Ovary (tissue), 3 donors: Measurements from ENCODE around the gene MRNIP.

Experiments
- EP300 ChIP-seq: sonication (generic); formaldehyde crosslinking; IDR thresholded peaks from one replicate; pipeline ENCODE4 v1.6.1; 2017; ENCODE audit warnings: antibody characterized with exemption
- POLR2A ChIP-seq: fragments of 450-650 bp; IDR thresholded peaks from one replicate; pipeline ENCODE4 v1.6.1; 2017; ENCODE audit warnings: antibody characterized with exemption, mild to moderate bottlenecking, moderate library complexity
- TF ChIP-seq, protein P1 (sequence below), 3 donors: fragments of 450-650 bp in 2 of 3; fragments of 200-600 bp in 1 of 3; IDR thresholded peaks; one replicate each; pipeline versions ENCODE4 v1.5.1 to v1.8.0; 2016 to 2022; ENCODE audit warnings: antibody characterized with exemption in 3 of 3, mild to moderate bottlenecking in 1 of 3
- donor health status: DM: no; HTN: no; CAD: no.

DNA sequence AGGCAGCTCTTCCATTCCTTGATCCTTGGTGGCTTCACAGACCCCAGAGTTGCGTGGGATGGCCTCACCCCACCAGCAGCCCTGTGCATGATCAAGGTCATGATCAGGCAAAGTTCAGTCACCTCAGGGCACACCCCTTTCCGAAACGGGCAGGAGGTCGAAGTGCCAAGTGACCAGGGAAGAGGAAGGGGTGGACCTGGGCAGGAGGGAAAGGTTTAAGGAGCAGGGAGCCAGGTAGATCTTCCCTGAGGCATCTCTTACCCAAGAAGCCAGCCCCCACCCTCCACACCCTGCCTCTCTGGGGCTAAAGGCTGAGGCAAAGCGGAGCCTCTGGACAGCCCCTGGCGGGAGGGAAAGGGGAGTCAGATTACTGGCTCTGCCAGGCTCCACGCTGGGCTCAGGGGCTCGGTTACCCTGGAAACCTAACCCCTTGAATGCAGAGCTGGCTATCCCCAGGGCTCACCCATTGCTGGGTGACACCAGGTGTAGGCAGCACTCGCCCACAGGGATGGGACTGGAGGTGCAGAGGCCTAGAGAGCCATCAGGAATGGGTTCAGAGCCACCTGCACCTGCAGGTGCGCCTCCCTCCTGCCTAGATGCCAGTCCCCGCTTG, 55.6 kb downstream of the MRNIP start:
- TF ChIP-seq, protein P1, sequence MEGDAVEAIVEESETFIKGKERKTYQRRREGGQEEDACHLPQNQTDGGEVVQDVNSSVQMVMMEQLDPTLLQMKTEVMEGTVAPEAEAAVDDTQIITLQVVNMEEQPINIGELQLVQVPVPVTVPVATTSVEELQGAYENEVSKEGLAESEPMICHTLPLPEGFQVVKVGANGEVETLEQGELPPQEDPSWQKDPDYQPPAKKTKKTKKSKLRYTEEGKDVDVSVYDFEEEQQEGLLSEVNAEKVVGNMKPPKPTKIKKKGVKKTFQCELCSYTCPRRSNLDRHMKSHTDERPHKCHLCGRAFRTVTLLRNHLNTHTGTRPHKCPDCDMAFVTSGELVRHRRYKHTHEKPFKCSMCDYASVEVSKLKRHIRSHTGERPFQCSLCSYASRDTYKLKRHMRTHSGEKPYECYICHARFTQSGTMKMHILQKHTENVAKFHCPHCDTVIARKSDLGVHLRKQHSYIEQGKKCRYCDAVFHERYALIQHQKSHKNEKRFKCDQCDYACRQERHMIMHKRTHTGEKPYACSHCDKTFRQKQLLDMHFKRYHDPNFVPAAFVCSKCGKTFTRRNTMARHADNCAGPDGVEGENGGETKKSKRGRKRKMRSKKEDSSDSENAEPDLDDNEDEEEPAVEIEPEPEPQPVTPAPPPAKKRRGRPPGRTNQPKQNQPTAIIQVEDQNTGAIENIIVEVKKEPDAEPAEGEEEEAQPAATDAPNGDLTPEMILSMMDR (IDR thresholded peaks at IDR 0.05): no peak
- TF ChIP-seq POLR2A (no peak), EP300 (no peak)
